ENCODE measurements around the gene CIT.

GRCh38 chr12:119689935-119690500, 187.1 kb downstream of the CIT start:
- TF ChIP-seq STAG1 (CRISPR knock-in tag; IDR thresholded peaks at IDR 0.05; ENCODE audit: borderline replicate concordance) (no peak), TOE1 (IDR thresholded peaks at IDR 0.05; ENCODE audit: borderline replicate concordance) (no peak), TOE1 (CRISPR knock-in tag; IDR thresholded peaks at IDR 0.05; ENCODE audit: borderline replicate concordance, low read depth) (no peak), CEBPB (tag; IDR thresholded peaks at IDR 0.05) (no peak), E2F1 (CRISPR knock-in tag; IDR thresholded peaks at IDR 0.05) (no peak), TAF1 (IDR thresholded peaks at IDR 0.05; ENCODE audit: control insufficient read depth, extremely low read depth, insufficient read depth, low read length, severe bottlenecking) (no peak), POLR2A (conservative IDR thresholded peaks at IDR 0.05) (no peak), HBP1 (CRISPR knock-in tag; IDR thresholded peaks at IDR 0.05) (no peak), GABPA (tag; conservative IDR thresholded peaks at IDR 0.05; ENCODE audit: low read depth) (no peak), PYGO2 (tag; IDR thresholded peaks at IDR 0.05) (no peak), CTBP1 (IDR thresholded peaks at IDR 0.05; ENCODE audit: borderline replicate concordance) (no peak), SIX5 (IDR thresholded peaks at IDR 0.05; ENCODE audit: borderline replicate concordance in 1 of 2, insufficient read depth in 1 of 2, low read depth in 1 of 2, low read length in 2 of 2) (no peak), NFE2L1 (tag; IDR thresholded peaks at IDR 0.05; ENCODE audit: borderline replicate concordance, low read depth) (no peak), CTCF (IDR thresholded peaks at IDR 0.05 in 2 of 3, conservative IDR thresholded peaks at IDR 0.05 in 1 of 3; ENCODE audit: insufficient read depth in 2 of 3, low read depth in 1 of 3, low read length in 3 of 3) (no peak)

Data from K562 (cell line).